Measurements from ENCODE around the gene CTSZ.

Gene CTSZ

GRCh38 chr20:59007665-59008511 lies 834 bp upstream of the CTSZ start:
- Histone ChIP-seq H3K27me3 (ENCODE audit: control insufficient read depth in 5 of 5, insufficient read depth in 4 of 5, low read length in 5 of 5) (no peaks in the 10 kb centered on the region), H3K27ac (ENCODE audit: low read depth, low read length) (peak overlapping the region; percentile 77), H3K4me3 (ENCODE audit: low read depth in 1 of 5, low read length in 5 of 5) (peak overlapping the region in 3 of 5 donors; percentile 45 to 90 (median 87)), H3K9ac (ENCODE audit: low read length in 5 of 5) (peak overlapping the region in 4 of 5 donors; percentile 33 to 97 (median 74)), H3K9me3 (ENCODE audit: control insufficient read depth in 5 of 5, low read length in 5 of 5) (no peaks in the 10 kb centered on the region), H3K4me1 (ENCODE audit: control insufficient read depth in 5 of 5, insufficient read depth in 5 of 5, low read length in 5 of 5) (peaks cover 22 to 85% (median 78%) of the 10 kb centered on the region in 5 donors), H3K36me3 (ENCODE audit: control insufficient read depth in 5 of 5, insufficient read depth in 5 of 5, low read length in 5 of 5) (peaks cover 0 to 14% (median 12%) of the 10 kb centered on the region in 5 donors)

GRCh38 chr20:59006167-59006863 lies 739 bp downstream of the CTSZ start:
- peaks cover 0 to 29% (median 26%) of the 10 kb centered on the region in 5 donors for H3K36me3 ChIP-seq (ENCODE audit: control insufficient read depth in 5 of 5, insufficient read depth in 5 of 5, low read length in 5 of 5)
- no peaks in the 10 kb centered on the region for H3K9me3 ChIP-seq (ENCODE audit: control insufficient read depth in 5 of 5, low read length in 5 of 5)
- peak overlapping the region; percentile 69 to 92 (median 87) for H3K4me3 ChIP-seq (ENCODE audit: low read depth in 1 of 5, low read length in 5 of 5)
- H3K27me3 ChIP-seq (ENCODE audit: control insufficient read depth in 5 of 5, insufficient read depth in 4 of 5, low read length in 5 of 5), result no peaks in the 10 kb centered on the region
- peaks cover 18 to 88% (median 72%) of the 10 kb centered on the region in 5 donors for H3K4me1 ChIP-seq (ENCODE audit: control insufficient read depth in 5 of 5, insufficient read depth in 5 of 5, low read length in 5 of 5)
- peak overlapping the region; percentile 77 to 98 (median 95) for H3K9ac ChIP-seq (ENCODE audit: low read length in 5 of 5)
- H3K27ac ChIP-seq (ENCODE audit: low read depth, low read length), result peak overlapping the region; percentile 77

- H3K9ac ChIP-seq (ENCODE audit: low read length in 5 of 5), result peak overlapping the region; percentile 77 to 98 (median 95)
- H3K27ac ChIP-seq (ENCODE audit: low read depth, low read length), result peak overlapping the region; percentile 77
- peaks cover 13 to 81% (median 66%) of the 10 kb centered on the region in 5 donors for H3K4me1 ChIP-seq (ENCODE audit: control insufficient read depth in 5 of 5, insufficient read depth in 5 of 5, low read length in 5 of 5)
- H3K36me3 ChIP-seq (ENCODE audit: control insufficient read depth in 5 of 5, insufficient read depth in 5 of 5, low read length in 5 of 5), result peaks cover 0 to 36% (median 30%) of the 10 kb centered on the region in 5 donors
- peak overlapping the region; percentile 69 to 92 (median 87) for H3K4me3 ChIP-seq (ENCODE audit: low read depth in 1 of 5, low read length in 5 of 5)
- H3K9me3 ChIP-seq (ENCODE audit: control insufficient read depth in 5 of 5, low read length in 5 of 5), result no peaks in the 10 kb centered on the region
- H3K27me3 ChIP-seq (ENCODE audit: control insufficient read depth in 5 of 5, insufficient read depth in 4 of 5, low read length in 5 of 5), result no peaks in the 10 kb centered on the region
Observed at GRCh38 chr20:59005523-59006166, 1.4 kb downstream of the CTSZ start.

GRCh38 chr20:59004763-59005522 lies 2.1 kb downstream of the CTSZ start:
- Histone ChIP-seq H3K36me3 (ENCODE audit: control insufficient read depth in 5 of 5, insufficient read depth in 5 of 5, low read length in 5 of 5) (peaks cover 0 to 43% (median 32%) of the 10 kb centered on the region in 5 donors), H3K27me3 (ENCODE audit: control insufficient read depth in 5 of 5, insufficient read depth in 4 of 5, low read length in 5 of 5) (no peaks in the 10 kb centered on the region), H3K27ac (ENCODE audit: low read depth, low read length) (peak overlapping the region; percentile 77), H3K9ac (ENCODE audit: low read length in 5 of 5) (peak overlapping the region; percentile 77 to 98 (median 95)), H3K9me3 (ENCODE audit: control insufficient read depth in 5 of 5, low read length in 5 of 5) (no peaks in the 10 kb centered on the region), H3K4me1 (ENCODE audit: control insufficient read depth in 5 of 5, insufficient read depth in 5 of 5, low read length in 5 of 5) (peaks cover 11 to 74% (median 59%) of the 10 kb centered on the region in 5 donors), H3K4me3 (ENCODE audit: low read depth in 1 of 5, low read length in 5 of 5) (peak overlapping the region; percentile 69 to 92 (median 87))

- peak overlapping the region in 4 of 5 donors; percentile 81 to 92 (median 88) for H3K4me3 ChIP-seq (ENCODE audit: low read depth in 1 of 5, low read length in 5 of 5)
- H3K9me3 ChIP-seq (ENCODE audit: control insufficient read depth in 5 of 5, low read length in 5 of 5), result no peaks in the 10 kb centered on the region
- H3K9ac ChIP-seq (ENCODE audit: low read length in 5 of 5), result peak overlapping the region in 3 of 5 donors; percentile 31 to 97 (median 46)
- H3K27ac ChIP-seq (ENCODE audit: low read depth, low read length), result peak overlapping the region; percentile 77
- peaks cover 11 to 69% (median 53%) of the 10 kb centered on the region in 5 donors for H3K4me1 ChIP-seq (ENCODE audit: control insufficient read depth in 5 of 5, insufficient read depth in 5 of 5, low read length in 5 of 5)
- peaks cover 0 to 47% (median 34%) of the 10 kb centered on the region in 5 donors for H3K36me3 ChIP-seq (ENCODE audit: control insufficient read depth in 5 of 5, insufficient read depth in 5 of 5, low read length in 5 of 5)
- no peaks in the 10 kb centered on the region for H3K27me3 ChIP-seq (ENCODE audit: control insufficient read depth in 5 of 5, insufficient read depth in 4 of 5, low read length in 5 of 5)
Observed at GRCh38 chr20:59004493-59004762, 2.6 kb downstream of the CTSZ start.

GRCh38 chr20:59003836-59004492 lies 3.1 kb downstream of the CTSZ start:
- H3K4me1 ChIP-seq (ENCODE audit: control insufficient read depth in 5 of 5, insufficient read depth in 5 of 5, low read length in 5 of 5), result peaks cover 10 to 65% (median 49%) of the 10 kb centered on the region in 5 donors
- no peaks in the 10 kb centered on the region for H3K9me3 ChIP-seq (ENCODE audit: control insufficient read depth in 5 of 5, low read length in 5 of 5)
- no peaks in the 10 kb centered on the region for H3K27me3 ChIP-seq (ENCODE audit: control insufficient read depth in 5 of 5, insufficient read depth in 4 of 5, low read length in 5 of 5)
- H3K4me3 ChIP-seq (ENCODE audit: low read depth in 1 of 5, low read length in 5 of 5), result peak overlapping the region in 2 of 5 donors; percentile 31 to 90
- peak overlapping the region; percentile 77 for H3K27ac ChIP-seq (ENCODE audit: low read depth, low read length)
- peak overlapping the region in 2 of 5 donors; percentile 31 to 46 for H3K9ac ChIP-seq (ENCODE audit: low read length in 5 of 5)
- H3K36me3 ChIP-seq (ENCODE audit: control insufficient read depth in 5 of 5, insufficient read depth in 5 of 5, low read length in 5 of 5), result peaks cover 0 to 51% (median 39%) of the 10 kb centered on the region in 5 donors

- peak overlapping the region in 1 of 5 donors; percentile 23 for H3K9ac ChIP-seq (ENCODE audit: low read length in 5 of 5)
- H3K9me3 ChIP-seq (ENCODE audit: control insufficient read depth in 5 of 5, low read length in 5 of 5), result no peaks in the 10 kb centered on the region
- H3K36me3 ChIP-seq (ENCODE audit: control insufficient read depth in 5 of 5, insufficient read depth in 5 of 5, low read length in 5 of 5), result peaks cover under 1 to 61% (median 47%) of the 10 kb centered on the region in 5 donors
- no peak overlapping the region for H3K27ac ChIP-seq (ENCODE audit: low read depth, low read length)
- no peak overlapping the region for H3K4me3 ChIP-seq (ENCODE audit: low read depth in 1 of 5, low read length in 5 of 5)
- peaks cover 7 to 56% (median 41%) of the 10 kb centered on the region in 5 donors for H3K4me1 ChIP-seq (ENCODE audit: control insufficient read depth in 5 of 5, insufficient read depth in 5 of 5, low read length in 5 of 5)
- H3K27me3 ChIP-seq (ENCODE audit: control insufficient read depth in 5 of 5, insufficient read depth in 4 of 5, low read length in 5 of 5), result no peaks in the 10 kb centered on the region
Observed at GRCh38 chr20:59002874-59003399, 4.1 kb downstream of the CTSZ start.

GRCh38 chr20:59002388-59002787 lies 4.7 kb downstream of the CTSZ start:
- no peaks in the 10 kb centered on the region for H3K9me3 ChIP-seq (ENCODE audit: control insufficient read depth in 5 of 5, low read length in 5 of 5)
- H3K4me1 ChIP-seq (ENCODE audit: control insufficient read depth in 5 of 5, insufficient read depth in 5 of 5, low read length in 5 of 5), result peaks cover 7 to 51% (median 36%) of the 10 kb centered on the region in 5 donors
- H3K36me3 ChIP-seq (ENCODE audit: control insufficient read depth in 5 of 5, insufficient read depth in 5 of 5, low read length in 5 of 5), result peaks cover 3 to 67% (median 53%) of the 10 kb centered on the region in 5 donors
- H3K9ac ChIP-seq (ENCODE audit: low read length in 5 of 5), result no peak overlapping the region
- H3K27ac ChIP-seq (ENCODE audit: low read depth, low read length), result no peak overlapping the region
- no peaks in the 10 kb centered on the region for H3K27me3 ChIP-seq (ENCODE audit: control insufficient read depth in 5 of 5, insufficient read depth in 4 of 5, low read length in 5 of 5)
- no peak overlapping the region for H3K4me3 ChIP-seq (ENCODE audit: low read depth in 1 of 5, low read length in 5 of 5)

Data from subcutaneous abdominal adipose tissue (tissue), 5 donors.